Right lobe of liver (tissue), 4 donors: ENCODE measurements around the gene AGFG2.
A peak's percentile ranks its signal among the peaks of the same experiment; 100 is the strongest.

Experiments used
- POLR2A ChIP-seq: fragments of 450-650 bp; IDR thresholded peaks from one replicate; pipeline ENCODE4 v1.6.1; 2017; ENCODE audit warnings: antibody characterized with exemption, mild to moderate bottlenecking
- TF ChIP-seq, protein P1 (sequence below), 4 donors: fragments of 200-600 bp in 3 of 4; fragments of 450-650 bp in 1 of 4; IDR thresholded peaks; one replicate each; pipeline versions ENCODE4 v1.5.1 to v1.8.0; 2016 to 2022; ENCODE audit warnings: antibody characterized with exemption in 4 of 4, mild to moderate bottlenecking in 2 of 4
- donor health status: DM: no; HTN: no; CAD: no.
- donor health status: DM: no; HTN: no; CAD: no.
- donor health status: DM: no; HTN: yes; CAD: no.

DNA sequence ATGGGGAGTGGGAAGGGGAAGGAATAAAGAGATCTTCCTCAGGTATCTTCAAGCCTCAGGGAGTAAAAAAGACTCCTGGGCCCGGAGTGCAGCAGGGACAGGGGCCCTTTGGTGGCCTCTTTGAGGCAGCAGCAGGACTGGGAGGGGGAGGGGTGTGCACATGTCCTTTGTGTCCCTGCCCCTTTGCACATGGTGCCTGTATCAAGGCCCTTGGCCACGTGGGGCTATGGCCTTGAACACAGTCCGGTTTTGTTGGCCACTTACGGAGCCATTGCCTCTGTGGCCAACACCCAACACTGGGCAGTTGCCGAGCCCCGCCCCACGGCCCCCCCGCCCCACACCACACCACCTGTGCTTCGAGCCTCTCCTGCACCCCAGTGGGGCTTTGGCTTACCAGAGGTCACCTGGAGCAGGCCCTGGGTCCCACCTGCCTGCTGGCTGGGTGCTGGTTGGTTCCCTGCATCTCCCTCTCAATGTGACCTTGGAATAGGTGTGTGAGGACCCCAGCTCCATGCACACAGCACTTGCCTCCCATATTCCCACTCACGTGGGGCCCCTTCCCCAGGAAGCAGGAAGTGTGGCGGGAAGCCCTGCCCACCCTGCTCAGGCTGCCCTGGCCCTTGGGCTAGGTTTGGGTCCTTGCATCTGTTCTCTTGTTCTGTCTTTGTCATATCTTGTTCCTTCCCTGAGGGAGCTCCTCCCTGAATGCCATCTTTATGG lies 29.3 kb downstream of the AGFG2 start:
- TF ChIP-seq, protein P1, sequence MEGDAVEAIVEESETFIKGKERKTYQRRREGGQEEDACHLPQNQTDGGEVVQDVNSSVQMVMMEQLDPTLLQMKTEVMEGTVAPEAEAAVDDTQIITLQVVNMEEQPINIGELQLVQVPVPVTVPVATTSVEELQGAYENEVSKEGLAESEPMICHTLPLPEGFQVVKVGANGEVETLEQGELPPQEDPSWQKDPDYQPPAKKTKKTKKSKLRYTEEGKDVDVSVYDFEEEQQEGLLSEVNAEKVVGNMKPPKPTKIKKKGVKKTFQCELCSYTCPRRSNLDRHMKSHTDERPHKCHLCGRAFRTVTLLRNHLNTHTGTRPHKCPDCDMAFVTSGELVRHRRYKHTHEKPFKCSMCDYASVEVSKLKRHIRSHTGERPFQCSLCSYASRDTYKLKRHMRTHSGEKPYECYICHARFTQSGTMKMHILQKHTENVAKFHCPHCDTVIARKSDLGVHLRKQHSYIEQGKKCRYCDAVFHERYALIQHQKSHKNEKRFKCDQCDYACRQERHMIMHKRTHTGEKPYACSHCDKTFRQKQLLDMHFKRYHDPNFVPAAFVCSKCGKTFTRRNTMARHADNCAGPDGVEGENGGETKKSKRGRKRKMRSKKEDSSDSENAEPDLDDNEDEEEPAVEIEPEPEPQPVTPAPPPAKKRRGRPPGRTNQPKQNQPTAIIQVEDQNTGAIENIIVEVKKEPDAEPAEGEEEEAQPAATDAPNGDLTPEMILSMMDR (IDR thresholded peaks at IDR 0.05), result no peak
- TF ChIP-seq POLR2A, result peak; percentile 37
